IPS-NIHi11 (cell line): Measurements from ENCODE around the gene CREB5.

Source experiments
- DNase-seq: peaks from one replicate; pipeline ENCODE4 v3.0.0; 2012; ENCODE audit warnings: mixed read lengths, low spot score

The CREB5 gene

GRCh38 chr7:28645866-28646265, 233.5 kb downstream of the CREB5 start:
- DNase-seq = no peak

GRCh38 chr7:28646376-28647075, 234.2 kb downstream of the CREB5 start:
- DNase-seq = no peak

GRCh38 chr7:28647076-28647421, 234.7 kb downstream of the CREB5 start:
- no peak for DNase-seq

- no peak for DNase-seq
These were observed 236.9 kb downstream of the CREB5 start for GRCh38 chr7:28649189-28649588.

GRCh38 chr7:28649811-28650210, 237.5 kb downstream of the CREB5 start:
- DNase-seq = no peak

- no peak for DNase-seq
These were observed 241.8 kb downstream of the CREB5 start for GRCh38 chr7:28654110-28654509.

GRCh38 chr7:28656529-28656928, 244.2 kb downstream of the CREB5 start:
- DNase-seq = no peak

GRCh38 chr7:28658381-28658780, 246.1 kb downstream of the CREB5 start:
- no peak for DNase-seq

GRCh38 chr7:28660132-28660531, 247.8 kb downstream of the CREB5 start:
- DNase-seq = no peak

GRCh38 chr7:28661826-28662595, 249.7 kb downstream of the CREB5 start:
- no peak for DNase-seq

GRCh38 chr7:28666154-28666553, 253.8 kb downstream of the CREB5 start:
- no peak for DNase-seq

- DNase-seq = no peak
These were observed 255.8 kb downstream of the CREB5 start for GRCh38 chr7:28668085-28668484.

GRCh38 chr7:28669330-28669729, 257.0 kb downstream of the CREB5 start:
- no peak for DNase-seq

- no peak for DNase-seq
These were observed 259.2 kb downstream of the CREB5 start for GRCh38 chr7:28671526-28671925.

GRCh38 chr7:28672397-28672797, 260.1 kb downstream of the CREB5 start:
- peak; percentile 26 for DNase-seq

- DNase-seq = no peak
These were observed 262.1 kb downstream of the CREB5 start for GRCh38 chr7:28674359-28674782.

GRCh38 chr7:28675429-28675828, 263.1 kb downstream of the CREB5 start:
- no peak for DNase-seq

GRCh38 chr7:28677668-28678067, 265.4 kb downstream of the CREB5 start:
- DNase-seq = no peak

GRCh38 chr7:28678431-28678965, 266.2 kb downstream of the CREB5 start:
- no peak for DNase-seq

- no peak for DNase-seq
These were observed 269.5 kb downstream of the CREB5 start for GRCh38 chr7:28681693-28682310.

GRCh38 chr7:28682801-28683200, 270.5 kb downstream of the CREB5 start:
- no peak for DNase-seq

- DNase-seq = no peak
These were observed 272.4 kb downstream of the CREB5 start for GRCh38 chr7:28684650-28685241.

- DNase-seq = no peak
These were observed 272.9 kb downstream of the CREB5 start for GRCh38 chr7:28685242-28685643.
